Left ventricle myocardium inferior (tissue), 1 donor: ENCODE measurements around the gene EPB41L4A. TPM values are rescaled to one million over a fixed set of nuclear protein-coding genes. Genes with fewer than 3 reads are reported as not detected.

Experiments
- DNase-seq: peaks from one replicate; pipeline ENCODE4 v3.0.0-alpha.2; 2020
- H3K27ac ChIP-seq: fragments of 200-600 bp; replicated peaks from 2 replicates; pipeline ENCODE4 v1.8.0; 2021
- H3K27me3 ChIP-seq: fragments of 200-600 bp; 2 replicates; pipeline ENCODE4 v1.8.0; 2021; ENCODE audit warnings: low read depth
- H3K36me3 ChIP-seq: fragments of 200-600 bp; 2 replicates; pipeline ENCODE4 v1.8.0; 2021
- H3K4me1 ChIP-seq: fragments of 200-600 bp; 2 replicates; pipeline ENCODE4 v1.8.0; 2021
- H3K4me3 ChIP-seq: fragments of 200-600 bp; 2 replicates; pipeline ENCODE4 v1.8.0; 2021; ENCODE audit warnings: mild to moderate bottlenecking, moderate library complexity
- H3K9me3 ChIP-seq: fragments of 200-600 bp; replicated peaks from 2 replicates; pipeline ENCODE4 v1.8.0; 2021
- intact Hi-C: fragments of 100-400 bp; cut with micrococcal nuclease; formaldehyde crosslinking; loops from one replicate; pipeline ENCODE4 v1.11.0; 2022
- total RNA-seq: library from RNA; stranded (reverse); fragmentation: NEBNext Ultra II Directional; extraction: Animal tissue kit (Norgen Biotek cat#: 25700); gene quantifications from one replicate; pipeline ENCODE4 v1.2.1, GENCODE V29; 2021
- TF ChIP-seq, protein P1 (sequence below): fragments of 200-600 bp; IDR thresholded peaks from 2 replicates; pipeline ENCODE4 v1.8.0; 2021; ENCODE audit warnings: antibody characterized with exemption, mild to moderate bottlenecking, borderline replicate concordance
- donor health status: DM: no; HTN: yes; CAD: no; lungs with severe emphysema.

Gene EPB41L4A
- total RNA-seq, 1 donor from 2014 or later, result 17.8 TPM

DNA sequence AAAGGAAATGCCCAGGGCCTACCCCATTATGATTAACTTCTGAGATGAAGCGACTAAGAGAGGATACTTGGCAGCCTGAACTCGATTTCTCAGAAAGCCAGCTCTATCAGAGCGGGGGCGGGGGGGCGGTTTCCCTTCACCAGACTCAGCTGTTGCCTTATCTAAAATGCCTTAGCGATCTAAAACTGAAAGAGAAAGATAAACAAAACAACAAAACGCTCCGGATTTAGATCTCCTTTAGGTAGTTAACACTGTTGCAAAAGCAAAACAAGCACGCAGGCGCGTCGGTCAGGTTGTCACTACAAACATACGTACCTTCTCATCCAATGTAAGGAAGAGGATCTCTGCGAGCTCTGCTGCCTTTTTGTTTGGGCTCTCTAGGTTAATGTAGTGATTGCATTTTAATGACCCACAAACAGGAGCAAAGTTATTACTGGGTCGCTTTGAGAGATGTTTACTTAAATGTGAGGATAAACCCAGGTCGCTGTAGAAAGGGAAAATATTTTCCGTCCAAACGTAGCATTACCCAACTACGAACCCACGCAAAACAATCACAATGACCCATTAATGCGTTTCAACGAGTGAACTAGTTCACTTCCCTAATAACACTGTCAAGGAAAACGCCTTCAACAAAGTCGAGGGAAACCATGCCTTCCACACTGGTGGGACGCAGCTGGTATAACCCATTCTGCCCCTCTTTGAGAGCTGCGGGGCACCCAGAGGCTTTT lies 982 bp downstream of the EPB41L4A start:
- H3K4me1 ChIP-seq, result peaks cover 70% of the 10 kb centered on the region

DNA sequence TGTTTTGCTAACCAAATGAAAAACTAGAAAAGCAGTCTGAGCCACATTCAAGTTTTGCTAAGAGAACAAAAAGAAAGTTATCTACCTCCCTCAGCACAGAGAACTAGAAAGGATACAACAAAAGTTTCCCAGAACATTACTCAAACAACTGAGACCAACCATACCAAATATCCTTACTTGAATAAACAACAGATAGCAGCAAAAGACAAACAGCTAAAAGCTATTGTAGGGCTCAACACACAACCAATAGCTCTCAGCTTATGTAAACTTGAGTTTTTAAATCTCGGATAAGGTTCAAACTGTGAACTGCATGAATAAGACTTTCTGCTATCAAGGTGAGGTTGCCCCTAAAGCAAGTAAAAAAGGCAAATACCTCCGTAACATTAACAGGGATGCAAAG lies 3.5 kb downstream of the EPB41L4A start:
- no peak for DNase-seq
- Histone ChIP-seq H3K9me3 (no peaks in the 10 kb centered on the region), H3K4me3 (no peak overlapping the region), H3K4me1 (peaks cover 81% of the 10 kb centered on the region), H3K36me3 (peaks cover 4% of the 10 kb centered on the region), H3K27me3 (no peaks in the 10 kb centered on the region), H3K27ac (peak overlapping the region; percentile 10)
- TF ChIP-seq, protein P1, sequence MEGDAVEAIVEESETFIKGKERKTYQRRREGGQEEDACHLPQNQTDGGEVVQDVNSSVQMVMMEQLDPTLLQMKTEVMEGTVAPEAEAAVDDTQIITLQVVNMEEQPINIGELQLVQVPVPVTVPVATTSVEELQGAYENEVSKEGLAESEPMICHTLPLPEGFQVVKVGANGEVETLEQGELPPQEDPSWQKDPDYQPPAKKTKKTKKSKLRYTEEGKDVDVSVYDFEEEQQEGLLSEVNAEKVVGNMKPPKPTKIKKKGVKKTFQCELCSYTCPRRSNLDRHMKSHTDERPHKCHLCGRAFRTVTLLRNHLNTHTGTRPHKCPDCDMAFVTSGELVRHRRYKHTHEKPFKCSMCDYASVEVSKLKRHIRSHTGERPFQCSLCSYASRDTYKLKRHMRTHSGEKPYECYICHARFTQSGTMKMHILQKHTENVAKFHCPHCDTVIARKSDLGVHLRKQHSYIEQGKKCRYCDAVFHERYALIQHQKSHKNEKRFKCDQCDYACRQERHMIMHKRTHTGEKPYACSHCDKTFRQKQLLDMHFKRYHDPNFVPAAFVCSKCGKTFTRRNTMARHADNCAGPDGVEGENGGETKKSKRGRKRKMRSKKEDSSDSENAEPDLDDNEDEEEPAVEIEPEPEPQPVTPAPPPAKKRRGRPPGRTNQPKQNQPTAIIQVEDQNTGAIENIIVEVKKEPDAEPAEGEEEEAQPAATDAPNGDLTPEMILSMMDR, result no peak
- intact Hi-C loops, result no loop called here

More for the DNA sequence above, 982 bp downstream of the EPB41L4A start:
- peak; percentile 71 for DNase-seq
- Histone ChIP-seq H3K36me3 (peaks cover 4% of the 10 kb centered on the region), H3K4me3 (peak overlapping the region; percentile 88), H3K27ac (peak overlapping the region; percentile 95), H3K27me3 (no peaks in the 10 kb centered on the region), H3K9me3 (no peaks in the 10 kb centered on the region)
- TF ChIP-seq, protein P1, result no peak
- intact Hi-C loops, result no loop called here

DNA sequence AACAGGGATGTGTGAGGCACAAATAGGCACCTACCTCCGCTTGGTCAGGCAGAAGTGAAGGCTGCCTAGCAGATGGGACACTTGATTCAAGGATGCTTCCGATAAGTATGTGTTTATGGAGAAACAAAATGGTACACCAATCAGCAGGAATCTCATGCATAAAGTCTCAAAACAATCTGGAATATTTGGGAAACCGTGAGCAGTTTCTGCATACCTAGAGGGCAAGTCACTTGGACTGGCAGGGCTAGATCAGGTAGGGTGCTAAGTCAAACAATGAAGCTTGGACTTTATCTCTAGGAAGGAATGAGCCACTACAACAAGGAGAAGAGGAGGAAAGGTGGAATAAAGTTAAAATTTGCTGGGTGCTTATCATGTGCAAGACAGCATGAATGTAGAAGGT lies 5.5 kb downstream of the EPB41L4A start:
- H3K4me1 ChIP-seq, result peaks cover 63% of the 10 kb centered on the region
- no peaks in the 10 kb centered on the region for H3K27me3 ChIP-seq
- intact Hi-C loops, result no loop called here
- no peaks in the 10 kb centered on the region for H3K9me3 ChIP-seq
- H3K4me3 ChIP-seq, result no peak overlapping the region
- no peak overlapping the region for H3K27ac ChIP-seq
- H3K36me3 ChIP-seq, result peaks cover 4% of the 10 kb centered on the region
- no peak for DNase-seq
- TF ChIP-seq, protein P1, result no peak

DNA sequence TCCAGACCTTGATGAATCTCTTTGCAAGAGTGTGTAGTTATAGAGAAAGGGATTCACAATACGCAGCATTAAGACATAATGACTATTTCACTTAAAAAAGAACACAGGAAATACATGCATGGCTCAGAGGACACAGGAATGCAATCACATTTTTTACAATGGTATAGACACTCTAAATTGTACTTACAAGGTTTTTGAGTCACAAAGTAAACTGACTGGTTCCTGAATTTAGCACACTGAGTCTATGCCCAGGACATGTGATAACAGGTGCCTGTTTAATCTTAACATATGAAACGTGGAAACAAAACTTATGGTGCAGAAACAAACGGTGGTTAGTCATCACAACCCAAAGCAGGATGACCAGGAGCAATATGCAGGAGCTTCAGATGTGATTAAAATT lies 6.7 kb downstream of the EPB41L4A start:
- Histone ChIP-seq H3K36me3 (peaks cover 4% of the 10 kb centered on the region), H3K9me3 (no peaks in the 10 kb centered on the region), H3K4me1 (peaks cover 64% of the 10 kb centered on the region), H3K4me3 (no peak overlapping the region), H3K27me3 (no peaks in the 10 kb centered on the region), H3K27ac (peak overlapping the region; percentile 18)
- intact Hi-C loops, result no loop called here
- TF ChIP-seq, protein P1, result no peak
- no peak for DNase-seq

DNA sequence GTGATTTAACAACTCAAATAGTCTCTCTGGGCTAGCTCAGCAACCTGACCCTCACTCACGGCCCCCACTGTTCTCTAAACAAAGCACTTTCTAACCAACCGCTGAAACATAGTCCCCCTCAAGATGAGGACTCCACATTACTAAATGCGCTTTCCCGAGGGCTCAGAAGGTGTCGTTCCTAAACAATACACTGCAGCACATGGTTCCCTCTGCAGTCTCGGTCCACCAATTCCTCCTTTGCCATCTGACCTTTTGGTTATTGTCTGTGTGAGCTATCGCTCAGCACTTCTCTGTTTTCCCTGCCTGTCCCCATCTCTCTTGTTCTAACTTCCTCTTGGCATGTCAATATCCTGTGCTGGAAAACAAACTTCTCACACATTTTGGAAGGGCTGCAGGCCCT lies 7.2 kb downstream of the EPB41L4A start:
- TF ChIP-seq, protein P1, result no peak
- H3K4me3 ChIP-seq, result no peak overlapping the region
- H3K27ac ChIP-seq, result peak overlapping the region; percentile 18
- intact Hi-C loops, result no loop called here
- DNase-seq, result no peak
- H3K4me1 ChIP-seq, result peaks cover 64% of the 10 kb centered on the region
- no peaks in the 10 kb centered on the region for H3K27me3 ChIP-seq
- H3K9me3 ChIP-seq, result no peaks in the 10 kb centered on the region
- H3K36me3 ChIP-seq, result peaks cover 4% of the 10 kb centered on the region
